IMR-90 (cell line): ENCODE data around the gene MRPL19. TPM values are rescaled to one million over a fixed set of nuclear protein-coding genes. Genes with fewer than 3 reads are reported as not detected.

ENCODE experiments used
- ATAC-seq: fragments of 200-7000 bp; cut with Tn5 transposase; 2 replicates; pipeline ENCODE4 v1.9.1; 2020; ENCODE audit warnings: low read depth, mild to moderate bottlenecking, moderate library complexity
- BruUV-seq: library from RNA; stranded (reverse); fragments of 400-500 nt; replicated peaks from 2 replicates; lab custom pipeline; 2021; lab: Mats Ljungman, UMichigan
- CTCF ChIA-PET: fragments of 300-600 bp; formaldehyde crosslinking; extraction: SDS; loops from one replicate; lab custom pipeline; 2021; ENCODE audit warnings: antibody characterized with exemption; lab: Yijun Ruan, JAX
- POLR2A ChIA-PET: fragments of 300-600 bp; sonication (Branson Sonifier 250); formaldehyde crosslinking; loops from one replicate; lab custom pipeline; 2022; ENCODE audit warnings: antibody characterized with exemption; ENCODE audit not compliant: unreplicated experiment; lab: Charles Lee
- DNase-seq: peaks from one replicate; pipeline ENCODE4 v3.0.0; 2013
- H2AFZ ChIP-seq: replicated peaks from 2 replicates; pipeline ENCODE3; 2013; ENCODE audit warnings: low read length, mild to moderate bottlenecking; ENCODE audit not compliant: poor library complexity
- H2AK5ac ChIP-seq: 2 replicates; pipeline ENCODE4 v1.6.1; 2013; ENCODE audit warnings: low read depth, low read length, inconsistent platforms
- H2AK9ac ChIP-seq: replicated peaks from 2 replicates; pipeline ENCODE3; 2013; ENCODE audit warnings: mild to moderate bottlenecking, low read depth, low read length, moderate library complexity; ENCODE audit not compliant: poor library complexity
- H2BK120ac ChIP-seq: 2 replicates; pipeline ENCODE4 v1.6.1; 2013; ENCODE audit warnings: low read depth, low read length, inconsistent platforms
- H2BK15ac ChIP-seq: 3 replicates; pipeline ENCODE4 v1.6.1; 2013; ENCODE audit warnings: low read depth, low read length, inconsistent platforms
- H2BK20ac ChIP-seq: 2 replicates; pipeline ENCODE4 v1.6.1; 2013; ENCODE audit warnings: low read depth, mild to moderate bottlenecking, inconsistent platforms, low read length, moderate library complexity
- H2BK5ac ChIP-seq: 2 replicates; pipeline ENCODE4 v1.6.1; 2013; ENCODE audit warnings: mild to moderate bottlenecking, low read depth, low read length, inconsistent platforms; ENCODE audit not compliant: poor library complexity, severe bottlenecking
- H3K14ac ChIP-seq: replicated peaks from 2 replicates; pipeline ENCODE4 v1.6.1; 2013; ENCODE audit warnings: low read depth, low read length, inconsistent platforms
- H3K18ac ChIP-seq: 2 replicates; pipeline ENCODE4 v1.6.1; 2013; ENCODE audit warnings: low read depth, low read length, control low read depth
- H3K23ac ChIP-seq: 2 replicates; pipeline ENCODE4 v1.6.1; 2013; ENCODE audit warnings: low read depth, low read length, inconsistent platforms
- H3K27ac ChIP-seq: 2 replicates; pipeline ENCODE4 v1.5.1; 2013; ENCODE audit warnings: mild to moderate bottlenecking, control low read depth, low read length; ENCODE audit not compliant: insufficient read depth
- H3K27me3 ChIP-seq: 2 replicates; pipeline ENCODE4 v1.6.1; 2013; ENCODE audit warnings: low read length; ENCODE audit not compliant: control insufficient read depth, insufficient read depth
- H3K36me3 ChIP-seq: 2 replicates; pipeline ENCODE4 v1.6.1; 2013; ENCODE audit warnings: low read length, mixed read lengths; ENCODE audit not compliant: control insufficient read depth, insufficient read depth
- H3K4ac ChIP-seq: 2 replicates; pipeline ENCODE4 v1.6.1; 2013; ENCODE audit warnings: low read depth, low read length, inconsistent platforms
- H3K4me1 ChIP-seq: 2 replicates; pipeline ENCODE4 v1.6.1; 2013; ENCODE audit warnings: low read length, mixed read lengths; ENCODE audit not compliant: control insufficient read depth, insufficient read depth
- H3K4me2 ChIP-seq: 2 replicates; pipeline ENCODE4 v1.6.1; 2013; ENCODE audit warnings: low read depth, mild to moderate bottlenecking, control low read depth, low read length, moderate library complexity
- H3K4me3 ChIP-seq: 2 replicates; pipeline ENCODE4 v1.5.1; 2013; ENCODE audit warnings: low read depth, mild to moderate bottlenecking, control low read depth, low read length, moderate library complexity; ENCODE audit not compliant: insufficient read depth
- H3K56ac ChIP-seq: 2 replicates; pipeline ENCODE4 v1.6.1; 2013; ENCODE audit warnings: low read length, inconsistent platforms; ENCODE audit not compliant: insufficient read depth; ENCODE audit errors: extremely low read depth
- H3K79me1 ChIP-seq, 2 experiments: 2 replicates each; pipeline ENCODE4 v1.6.1; 2013; ENCODE audit warnings: low read length in 2 of 2, inconsistent platforms in 1 of 2, low read depth in 1 of 2
- H3K9ac ChIP-seq: 2 replicates; pipeline ENCODE4 v1.6.1; 2013; ENCODE audit warnings: low read depth, low read length, control low read depth
- H3K9me1 ChIP-seq: 2 replicates; pipeline ENCODE4 v1.6.1; 2013; ENCODE audit warnings: low read length, inconsistent platforms; ENCODE audit not compliant: insufficient read depth
- H3K9me3 ChIP-seq: 2 replicates; pipeline ENCODE4 v1.6.1; 2013; ENCODE audit warnings: low read length; ENCODE audit not compliant: control insufficient read depth, insufficient read depth
- H4K20me1 ChIP-seq: 2 replicates; pipeline ENCODE4 v1.6.1; 2013; ENCODE audit warnings: low read length, inconsistent platforms; ENCODE audit not compliant: insufficient read depth
- H4K5ac ChIP-seq: 2 replicates; pipeline ENCODE4 v1.6.1; 2013; ENCODE audit warnings: mild to moderate bottlenecking, low read depth, low read length, control low read depth
- H4K8ac ChIP-seq, 2 experiments: 2 replicates each; pipeline ENCODE4 v1.6.1; 2013; ENCODE audit warnings: low read depth in 2 of 2, low read length in 2 of 2, control low read depth in 1 of 2, inconsistent platforms in 1 of 2
- H4K91ac ChIP-seq: 2 replicates; pipeline ENCODE4 v1.6.1; 2013; ENCODE audit warnings: low read depth, low read length, inconsistent platforms; ENCODE audit not compliant: insufficient read depth
- RAD21 ChIP-seq: IDR thresholded peaks from 2 replicates; pipeline ENCODE4 v1.6.1; 2012; ENCODE audit warnings: low read length, improper control_type of control experiment
- RCOR1 ChIP-seq: IDR thresholded peaks from 2 replicates; pipeline ENCODE4 v1.6.1; 2012; ENCODE audit warnings: mild to moderate bottlenecking, low read length, improper control_type of control experiment; ENCODE audit not compliant: insufficient replicate concordance
- WGBS, 2 experiments: methylation state at CpG; one replicate each; pipeline versions ENCODE4 v1.1.5 to v1.1.7; 2013; ENCODE audit warnings: missing lambda C conversion rate in 2 of 2; ENCODE audit not compliant: insufficient read length in 1 of 2; ENCODE audit errors: extremely low coverage in 2 of 2; 5-methylcytosine and 5-hydroxymethylcytosine counted together
- dilution Hi-C: fragments of 300-500 bp; cut with HindIII; formaldehyde crosslinking; loops from one replicate; pipeline ENCODE4 v1.14.3; 2018; ENCODE audit warnings: low sequenced_read_pairs; ENCODE audit not compliant: unreplicated experiment
- in situ Hi-C: fragments of 300-500 bp; cut with MboI; formaldehyde crosslinking; loops from 3 replicates; pipeline ENCODE4 v1.14.3; 2019; ENCODE audit warnings: low sequenced_read_pairs, inconsistent platforms, mixed read lengths
- intact Hi-C: fragments of 100-400 bp; cut with micrococcal nuclease; formaldehyde crosslinking; loops from 2 replicates; pipeline ENCODE4 v1.10.0; 2022
- polyA plus RNA-seq, 3 experiments: library from polyadenylated mRNA; depleted of rRNA; stranded (reverse); fragments of >200 nt; gene quantifications; 2 replicates each; pipeline ENCODE4 v1.2.3, GENCODE V29; 2012; ENCODE audit warnings: low replicate concordance in 1 of 3
- total RNA-seq: library from RNA; depleted of rRNA; stranded (reverse); fragments of >200 nt; gene quantifications from 2 replicates; pipeline ENCODE4 v1.2.3, GENCODE V29; 2012

The MRPL19 gene
- total and polyA plus RNA-seq, 2 of the 4 experiments (the other 2 are of a cell fraction), result 24.8 to 28.5 TPM

DNA sequence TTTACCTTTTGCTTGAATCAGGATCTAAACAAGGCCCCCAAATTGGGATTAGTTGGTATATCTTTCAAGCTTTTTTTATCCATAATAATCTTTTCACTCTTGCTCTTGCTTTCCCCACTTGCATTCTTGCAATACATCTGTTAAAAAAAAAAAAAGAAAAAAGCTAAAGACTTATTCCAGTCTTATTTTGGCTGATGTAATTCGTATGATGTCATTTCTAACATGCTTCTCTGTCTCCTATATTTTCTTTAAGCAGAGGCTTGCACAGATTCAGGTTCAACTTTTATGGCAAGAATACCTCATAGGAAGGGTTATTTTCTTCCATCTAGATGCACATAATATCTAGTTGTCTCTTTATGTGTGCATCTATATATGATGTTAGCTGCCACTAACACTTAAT is 73.9 kb downstream of the MRPL19 start:
- no peak for DNase-seq
- Histone ChIP-seq H2BK120ac (no peak overlapping the region), H2BK15ac (no peak overlapping the region), H3K79me1 (no peaks in the 10 kb centered on the region), H4K20me1 (no peaks in the 10 kb centered on the region), H3K4me3 (no peak overlapping the region), H3K4ac (no peak overlapping the region), H3K18ac (no peak overlapping the region), H3K27me3 (no peaks in the 10 kb centered on the region; the same call in 1 of the 2 replicates), H3K23ac (no peak overlapping the region), H3K4me1 (no peaks in the 10 kb centered on the region), H3K9me3 (no peaks in the 10 kb centered on the region), H3K9ac (no peak overlapping the region), H3K9me1 (no peaks in the 10 kb centered on the region), H3K4me2 (no peak overlapping the region), H2AK9ac (no peak overlapping the region), H2BK20ac (no peak overlapping the region), H2AFZ (no peak overlapping the region), H3K27ac (no peak overlapping the region), H2BK5ac (no peak overlapping the region), H3K56ac (no peak overlapping the region), H4K5ac (no peak overlapping the region), H4K91ac (no peak overlapping the region), H3K14ac (no peak overlapping the region), H3K36me3 (no peaks in the 10 kb centered on the region), H4K8ac (no peak overlapping the region), H2AK5ac (no peak overlapping the region)
- POLR2A ChIA-PET, result no interaction called here
- no CpG with 5 or more reads among the region's 1 CpG for WGBS, 2 experiments
- no TSS peak for BruUV-seq
- in situ Hi-C loops (no loop called here), intact Hi-C loops (no loop called here), dilution Hi-C loops (no loop called here)
- ATAC-seq, result no peak
- CTCF ChIA-PET, result interaction anchor here (2.0 kb wide), 1 partner anchor 10 kb away, joined by 6 read pairs; no protein-coding TSS in a partner anchor
- no peak for TF ChIP-seq RAD21
- TF ChIP-seq RCOR1, result no peak
